Activated T-cell treated with anti-CD3 and anti-CD28 coated beads for 4 hours (primary cell): ENCODE data around the gene MTOR.
"Not testable (repeated sequence)": the region's sequence is repeated elsewhere in the genome, so short reads cannot be mapped to it uniquely, and the experiment has no call there.

Source experiments
- DNase-seq: peaks from one replicate; pipeline ENCODE4 v3.0.0-alpha.2; 2020

MTOR gene

GRCh38 chr1:11178021-11179015, 84.0 kb downstream of the MTOR start:
- DNase-seq = no peak

GRCh38 chr1:11176081-11176706, 86.2 kb downstream of the MTOR start:
- no peak for DNase-seq

GRCh38 chr1:11175461-11175860, 86.9 kb downstream of the MTOR start:
- no peak for DNase-seq

- DNase-seq = no peak
These were observed 87.9 kb downstream of the MTOR start for GRCh38 chr1:11174261-11174942.

- no peak for DNase-seq
These were observed 92.2 kb downstream of the MTOR start for GRCh38 chr1:11170102-11170501.

- DNase-seq = no peak
These were observed 93.1 kb downstream of the MTOR start for GRCh38 chr1:11169202-11169601.

GRCh38 chr1:11168731-11169130, 93.6 kb downstream of the MTOR start:
- no peak for DNase-seq

GRCh38 chr1:11166744-11167143, 95.6 kb downstream of the MTOR start:
- not testable (repeated sequence) for DNase-seq

- DNase-seq = not testable (repeated sequence)
These were observed 99.6 kb downstream of the MTOR start for GRCh38 chr1:11162752-11163151.

GRCh38 chr1:11158720-11159321, 103.5 kb downstream of the MTOR start:
- no peak for DNase-seq

GRCh38 chr1:11158291-11158690, 104.1 kb downstream of the MTOR start:
- DNase-seq = no peak

GRCh38 chr1:11157867-11158266, 104.5 kb downstream of the MTOR start:
- no peak for DNase-seq

- no peak for DNase-seq
These were observed 105.0 kb downstream of the MTOR start for GRCh38 chr1:11157394-11157793.

- no peak for DNase-seq
These were observed 105.4 kb downstream of the MTOR start for GRCh38 chr1:11156963-11157362.

GRCh38 chr1:11156441-11156840, 105.9 kb downstream of the MTOR start:
- no peak for DNase-seq

GRCh38 chr1:11153184-11153583, 109.2 kb downstream of the MTOR start:
- no peak for DNase-seq

- DNase-seq = no peak
These were observed 109.6 kb downstream of the MTOR start for GRCh38 chr1:11152755-11153154.

- DNase-seq = no peak
These were observed 110.3 kb downstream of the MTOR start for GRCh38 chr1:11151826-11152612.

- DNase-seq = no peak
These were observed 111.2 kb downstream of the MTOR start for GRCh38 chr1:11151114-11151513.

- no peak for DNase-seq
These were observed 112.0 kb downstream of the MTOR start for GRCh38 chr1:11150326-11150725.

- DNase-seq = no peak
These were observed 115.1 kb downstream of the MTOR start for GRCh38 chr1:11147197-11147770.

- no peak for DNase-seq
These were observed 116.6 kb downstream of the MTOR start for GRCh38 chr1:11145741-11146140.
